Breast epithelium (tissue), 3 donors: ENCODE results near the gene STRN4.

Experiments
- CTCF ChIP-seq, 3 donors: fragments of 450-650 bp; IDR thresholded peaks; one replicate each; pipeline ENCODE4 v1.5.1; 2016 to 2017; ENCODE audit warnings: antibody characterized with exemption in 3 of 3, mild to moderate bottlenecking in 3 of 3, moderate library complexity in 3 of 3
- POLR2A ChIP-seq: fragments of 450-650 bp; IDR thresholded peaks from one replicate; pipeline ENCODE4 v1.6.1; 2016; ENCODE audit warnings: antibody characterized with exemption, mild to moderate bottlenecking, moderate library complexity
- POLR2AphosphoS5 ChIP-seq, 3 donors: sonication (generic); formaldehyde crosslinking; IDR thresholded peaks; one replicate each; pipeline ENCODE4 v1.6.1; 2017; ENCODE audit warnings: antibody characterized with exemption in 3 of 3

GRCh38 chr19:46721269-46722003 is 24.8 kb downstream of the STRN4 start:
- TF ChIP-seq POLR2A: no peak
- no peak for TF ChIP-seq CTCF (IDR thresholded peaks at IDR 0.05)
- no peak for TF ChIP-seq POLR2AphosphoS5 (IDR thresholded peaks at IDR 0.05)
